Heart left ventricle (tissue), 16 donors: ENCODE data around the gene OR52E5. TPM values are rescaled to one million over a fixed set of nuclear protein-coding genes. Genes with fewer than 3 reads are reported as not detected.

ENCODE experiments used
- ATAC-seq, 4 donors: fragments of 200-7000 bp; cut with Tn5 transposase; one replicate each; pipeline ENCODE4 v1.9.1; 2020 to 2022; ENCODE audit warnings: moderate library complexity in 4 of 4, mild to moderate bottlenecking in 3 of 4, moderate number of reproducible peaks in 1 of 4
- DNase-seq, 5 donors: peaks; one replicate each; pipeline ENCODE4 v3.0.0-alpha.2; 2020
- H3K27ac ChIP-seq, 12 donors: fragments of 200-600 bp; sonication (generic) in 4 of 12; one replicate each; pipeline versions ENCODE4 v1.5.0 to v1.8.0; 2016 to 2022; ENCODE audit warnings: mild to moderate bottlenecking in 2 of 12
- H3K27me3 ChIP-seq, 9 donors: fragments of 200-600 bp; sonication (generic) in 2 of 9; one replicate each; pipeline versions ENCODE4 v1.5.1 to v1.8.0; 2016 to 2022; ENCODE audit warnings: mild to moderate bottlenecking in 3 of 9
- H3K36me3 ChIP-seq, 9 donors: fragments of 200-600 bp; sonication (generic) in 2 of 9; one replicate each; pipeline versions ENCODE4 v1.5.0 to v1.8.0; 2018 to 2022; ENCODE audit warnings: mild to moderate bottlenecking in 2 of 9
- H3K4me1 ChIP-seq, 12 donors: fragments of 200-600 bp; sonication (generic) in 4 of 12; one replicate each; pipeline versions ENCODE4 v1.5.0 to v1.8.0; 2016 to 2022; ENCODE audit warnings: mild to moderate bottlenecking in 3 of 12
- H3K4me3 ChIP-seq, 12 donors: fragments of 200-600 bp; sonication (generic) in 4 of 12; one replicate each; pipeline versions ENCODE4 v1.5.0 to v1.8.0; 2017 to 2022; ENCODE audit warnings: mild to moderate bottlenecking in 9 of 12, moderate library complexity in 4 of 12
- H3K9me3 ChIP-seq, 12 donors: fragments of 200-600 bp; sonication (generic) in 4 of 12; one replicate each; pipeline versions ENCODE4 v1.5.0 to v1.8.0; 2016 to 2022; ENCODE audit warnings: mild to moderate bottlenecking in 1 of 12
- CTCF ChIP-seq, 12 donors: fragments of 200-600 bp; sonication (generic) in 4 of 12; IDR thresholded peaks; one replicate each; pipeline versions ENCODE4 v1.5.0 to v1.8.0; 2018 to 2022; ENCODE audit warnings: antibody characterized with exemption in 12 of 12, mild to moderate bottlenecking in 5 of 12
- POLR2A ChIP-seq, 2 donors: fragments of 450-650 bp; IDR thresholded peaks; one replicate each; pipeline ENCODE4 v1.6.1; 2017; ENCODE audit warnings: antibody characterized with exemption in 2 of 2, mild to moderate bottlenecking in 2 of 2, moderate library complexity in 2 of 2
- WGBS, 4 donors: extraction: QIAGEN DNeasy Blood & Tissue Kit in 2 of 4; methylation state at CpG; one replicate each; pipeline versions ENCODE4 v1.1.5 to v1.1.7; 2013 to 2018; 5-methylcytosine and 5-hydroxymethylcytosine counted together
- intact Hi-C, 10 donors: fragments of 100-400 bp; cut with DNase I; formaldehyde crosslinking; loops; one replicate each; pipeline versions ENCODE4 v1.11.1 to v1.14.2; 2022
- long read RNA-seq, 3 donors: library from polyadenylated mRNA; unstranded; transcript quantifications; one replicate each; pipeline ENCODE4 v2.0.0, GENCODE V29; 2020 to 2021
- polyA plus RNA-seq, 2 donors: library from polyadenylated mRNA; stranded (reverse); fragments of 200-250 nt; gene quantifications; one replicate each; pipeline ENCODE4 v1.2.3, GENCODE V29; 2013
- total RNA-seq, 9 donors: library from RNA; depleted of rRNA in 2 of 9; stranded (reverse); fragments of >200 nt in 2 of 9; fragmentation: NEBNext Ultra II Directional in 3 of 9; extraction: Animal tissue kit (Norgen Biotek cat#: 25700) in 3 of 9; gene quantifications; one replicate each; pipeline versions ENCODE4 v1.1.0 to v1.2.4, GENCODE V29; 2016 to 2023
- donor health status: ischemic (EF 13 %, LVEDD 7.1; RV severe dilation, severe dysfunction).
- donor health status: healthy with polysubstance abuse.
- donor health status: DM: no; HTN: yes; CAD: no.
- donor health status: DM: no; HTN: no; CAD: no.
- donor health status: ischemic (EF 25% LVEDD 6.9; RV normal size, moderate dysfunction).
- donor health status: ischemic (EF 25% LVEDD 5.7; RV mildly dilated, moderate dysfunction).
- donor health status: healthy.
- donor health status: DM: yes; HTN: yes; CAD: no.
- donor health status: ischemic (EF 35%, LVEDD 5.7; RV mildly dilated, moderate dysfunction).
- donor health status: nonischemic (EF 11% LVEDD 7.7; RV severe dilation, severe dysfunction).
- donor health status: DM: yes; HTN: yes; CAD: no.
- donor health status: PGD.
- donor health status: ischemic (EF 29% LVEDD 5.4; RV normal size, mild dysfunction).
- donor health status: nonischemic (EF 23%, LVEDD 6.1; RV moderate dilation, normal function).

Gene OR52E5
- not detected for total RNA-seq
- not detected for polyA plus RNA-seq
- long read RNA-seq, donor 1 = 0 reads
- long read RNA-seq, donor 2 = 0 reads
- long read RNA-seq, donor 3 = 0 reads

- intact Hi-C loops = no loop called here
Observed at GRCh38 chr11:5892908-5893307, at the start of gene OR52E5. Gene OR52E5 (plus strand): TSS chr11:5893208. CDS start chr11:5900777, 7,569 bp downstream.

DNA sequence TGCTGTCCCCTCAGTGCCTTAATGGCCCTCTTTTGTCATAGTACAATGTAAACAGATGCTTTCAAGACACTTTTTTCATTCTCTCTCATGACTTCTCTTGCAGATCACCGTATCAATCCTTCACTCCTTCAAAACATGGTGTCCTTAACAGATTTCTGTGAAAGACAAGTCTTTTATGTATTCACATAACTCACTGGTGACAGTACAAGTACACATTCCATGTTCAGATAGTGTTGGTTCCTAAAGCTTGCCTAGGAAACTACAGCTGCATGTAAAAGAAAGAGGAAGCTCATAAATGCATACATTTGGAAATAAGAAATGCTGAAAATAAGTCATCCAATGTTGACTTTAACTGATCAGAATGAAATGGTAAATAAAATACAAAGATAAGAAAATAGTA, 46.3 kb upstream of the OR52E5 start:
- Histone ChIP-seq H3K36me3 (no peaks in the 10 kb centered on the region), H3K4me1 (no peaks in the 10 kb centered on the region), H3K27ac (no peak overlapping the region), H3K4me3 (no peak overlapping the region), H3K27me3 (no peaks in the 10 kb centered on the region), H3K9me3 (peaks cover 0 to 7% (median 0%) of the 10 kb centered on the region in 12 donors)
- ATAC-seq (no peak), DNase-seq (no peak)
- WGBS, 4 donors = 38 to 57% (median 48%) methylated on average over 1 of the region's 1 CpG
- intact Hi-C loops = no loop called here
- no peak for TF ChIP-seq POLR2A (IDR thresholded peaks at IDR 0.05)
- TF ChIP-seq CTCF (IDR thresholded peaks at IDR 0.05) = no peak

More at GRCh38 chr11:5892908-5893307, at the start of gene OR52E5:
- no peak for TF ChIP-seq POLR2A (IDR thresholded peaks at IDR 0.05)
- TF ChIP-seq CTCF (IDR thresholded peaks at IDR 0.05) = no peak
- Histone ChIP-seq H3K27ac (no peak within 1 kb of the TSS), H3K4me1 (no peaks in the 10 kb centered on the region), H3K4me3 (no peak within 1 kb of the TSS), H3K27me3 (no peaks in the 10 kb centered on the region), H3K36me3 (no peaks in the 10 kb centered on the region), H3K9me3 (no peaks in the 10 kb centered on the region)
- 77 to 86% (median 85%) methylated on average over 3 of the region's 3 CpGs for WGBS, 4 donors
- ATAC-seq (no peak), DNase-seq (no peak)

- no peak overlapping the region for H3K4me3 ChIP-seq
- no peaks in the 10 kb centered on the region for H3K4me1 ChIP-seq
- H3K36me3 ChIP-seq = no peaks in the 10 kb centered on the region
- H3K9me3 ChIP-seq = peaks cover 0 to 12% (median 0%) of the 10 kb centered on the region in 12 donors
- intact Hi-C loops = no loop called here
- TF ChIP-seq CTCF (IDR thresholded peaks at IDR 0.05) (no peak), POLR2A (IDR thresholded peaks at IDR 0.05) (no peak)
- no peak for DNase-seq
- ATAC-seq = no peak
- H3K27me3 ChIP-seq = no peaks in the 10 kb centered on the region
- H3K27ac ChIP-seq = no peak overlapping the region
Observed at GRCh38 chr11:5847711-5848110, 45.3 kb upstream of the OR52E5 start.

- ATAC-seq = no peak
- Histone ChIP-seq H3K9me3 (peaks cover 0 to 15% (median 0%) of the 10 kb centered on the region in 12 donors), H3K4me1 (no peaks in the 10 kb centered on the region), H3K36me3 (no peaks in the 10 kb centered on the region), H3K27me3 (no peaks in the 10 kb centered on the region), H3K27ac (no peak overlapping the region), H3K4me3 (no peak overlapping the region)
- intact Hi-C loops = no loop called here
- TF ChIP-seq POLR2A (IDR thresholded peaks at IDR 0.05) (no peak), CTCF (IDR thresholded peaks at IDR 0.05) (no peak)
- no peak for DNase-seq
- 86 to 100% (median 93%) methylated on average over 1 of the region's 1 CpG for WGBS, 4 donors
Observed at GRCh38 chr11:5851002-5851401, 42.0 kb upstream of the OR52E5 start.
